Fibroblast of pulmonary artery (primary cell): Measurements from ENCODE around the gene JPT1.
"Not testable (repeated sequence)": the region's sequence is repeated elsewhere in the genome, so short reads cannot be mapped to it uniquely, and the experiment has no call there.

ENCODE experiments used
- DNase-seq: peaks from one replicate; pipeline ENCODE4 v3.0.0-alpha.2; 2010; ENCODE audit warnings: low read depth
- H3K4me3 ChIP-seq: replicated peaks from 2 replicates; pipeline ENCODE4 v1.5.1; 2011; ENCODE audit warnings: low read depth, mild to moderate bottlenecking, control low read depth, low read length, moderate library complexity
- CTCF ChIP-seq: IDR thresholded peaks from 2 replicates; pipeline ENCODE4 v1.5.1; 2011; ENCODE audit warnings: mild to moderate bottlenecking, control low read depth, low read length, inconsistent platforms; ENCODE audit errors: missing control alignments

JPT1 gene

GRCh38 chr17:75146592-75146991 lies 7.7 kb downstream of the JPT1 start:
- no peak overlapping the region for H3K4me3 ChIP-seq
- DNase-seq, result peak; percentile 33
- no peak for TF ChIP-seq CTCF

DNA sequence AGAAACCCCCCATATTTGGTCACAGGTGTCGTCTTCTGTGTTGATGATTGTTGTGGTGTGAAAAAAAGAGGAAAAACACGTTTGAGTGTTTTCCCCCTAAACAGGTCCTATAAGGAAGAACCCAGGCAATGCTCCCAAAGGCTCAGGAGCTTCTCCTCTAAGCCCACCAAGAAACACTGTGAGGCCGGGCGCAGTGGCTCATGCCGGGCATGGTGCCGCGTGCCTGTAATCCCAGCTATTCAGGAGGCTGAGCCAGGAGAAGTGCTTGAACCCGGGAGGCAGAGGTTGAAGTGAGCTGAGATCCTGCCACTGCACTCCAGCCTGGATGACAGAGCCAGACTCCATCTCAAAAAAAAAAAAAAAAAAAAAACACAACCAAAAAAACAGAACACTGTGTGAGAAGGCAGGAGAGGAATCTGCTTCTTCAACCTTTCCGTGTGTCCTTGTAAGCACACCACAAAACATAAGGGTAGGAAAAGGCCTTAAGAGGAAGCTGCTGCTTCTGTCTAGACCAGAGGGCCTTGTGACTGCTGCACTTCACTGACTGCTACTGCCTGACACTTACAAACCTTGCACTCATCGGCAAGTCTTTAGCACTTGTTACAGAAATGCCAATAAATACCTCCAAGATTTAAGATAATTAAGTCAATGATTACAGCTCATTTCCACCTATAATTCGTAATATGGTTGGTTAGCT lies 9.3 kb downstream of the JPT1 start:
- H3K4me3 ChIP-seq, result no peak overlapping the region
- DNase-seq, result no peak
- TF ChIP-seq CTCF, result no peak

DNA sequence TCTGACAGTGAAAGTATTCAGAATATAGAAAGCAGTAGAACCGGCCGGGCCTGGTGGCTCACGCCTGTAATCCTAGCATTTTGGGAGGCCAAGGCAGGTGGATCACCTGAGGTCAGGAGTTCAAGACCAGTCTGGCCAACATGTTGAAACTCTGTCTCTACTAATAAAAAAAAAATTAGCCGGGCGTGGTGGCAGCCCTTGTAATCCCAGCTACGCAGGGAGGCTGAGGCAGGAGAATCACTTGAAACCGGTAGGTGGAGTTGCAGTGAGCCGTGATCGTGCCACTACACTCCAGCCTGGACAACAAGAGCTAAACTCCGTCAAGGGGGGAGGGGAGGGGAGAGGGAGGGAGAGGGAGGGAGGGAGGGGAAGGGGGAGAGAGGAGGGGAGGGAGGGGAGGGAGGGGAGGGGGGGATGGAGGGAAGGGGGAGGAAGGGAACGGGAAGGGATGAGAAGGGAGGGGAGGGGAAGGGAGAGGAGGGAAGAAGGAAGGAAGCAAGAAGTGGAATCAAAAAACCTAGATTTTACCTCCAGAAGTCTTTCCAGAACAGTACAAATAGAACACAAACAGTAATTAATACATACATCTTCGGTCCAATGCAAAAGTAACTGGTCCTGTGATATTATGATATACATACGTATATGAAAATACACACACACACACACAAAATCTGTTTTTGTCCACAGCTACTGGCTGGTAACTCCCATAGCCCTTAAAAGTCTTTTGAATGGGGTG lies 11.9 kb downstream of the JPT1 start:
- no peak overlapping the region for H3K4me3 ChIP-seq
- DNase-seq, result no peak
- no peak for TF ChIP-seq CTCF

GRCh38 chr17:75138519-75138918 lies 15.8 kb downstream of the JPT1 start:
- no peak for TF ChIP-seq CTCF
- H3K4me3 ChIP-seq, result no peak overlapping the region
- DNase-seq, result no peak

- not testable (repeated sequence) for H3K4me3 ChIP-seq, DNase-seq
These were observed 16.6 kb downstream of the JPT1 start for GRCh38 chr17:75137762-75138161.

- TF ChIP-seq CTCF, result no peak
- no peak for DNase-seq
- H3K4me3 ChIP-seq, result no peak overlapping the region
These were observed 18.4 kb downstream of the JPT1 start for GRCh38 chr17:75135946-75136345.

DNA sequence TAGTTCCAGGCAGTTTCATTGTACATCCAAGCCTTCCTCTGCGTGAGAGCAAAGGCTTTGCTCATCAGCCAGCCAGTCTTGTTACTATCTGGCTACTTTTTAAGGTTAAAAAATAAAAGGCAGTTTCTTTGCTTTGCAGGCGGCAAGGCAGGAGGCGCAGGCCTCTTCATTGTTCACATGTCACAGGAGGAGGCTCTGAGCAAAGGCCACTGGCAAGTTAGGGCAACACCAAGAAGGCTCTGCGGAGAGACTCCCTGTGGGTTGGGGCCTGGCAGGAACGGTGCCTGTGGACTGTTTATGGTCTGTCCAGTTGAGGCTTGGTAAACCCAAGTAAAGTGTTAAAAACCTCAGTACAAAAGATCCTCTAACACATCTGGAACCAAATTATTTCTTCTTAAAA lies 18.9 kb downstream of the JPT1 start:
- no peak for TF ChIP-seq CTCF
- H3K4me3 ChIP-seq, result no peak overlapping the region
- no peak for DNase-seq

- not testable (repeated sequence) for H3K4me3 ChIP-seq, DNase-seq
These were observed 20.5 kb downstream of the JPT1 start for GRCh38 chr17:75133607-75134347.
